Mucosa of stomach (tissue), 1 donor: ENCODE data around the gene NOTUM.

Experiments
- H3K27me3 ChIP-seq: one replicate; pipeline ENCODE4 v1.7.0; 2013; ENCODE audit warnings: mild to moderate bottlenecking, low read length; ENCODE audit not compliant: control insufficient read depth, insufficient read depth
- H3K36me3 ChIP-seq: one replicate; pipeline ENCODE4 v1.7.0; 2013; ENCODE audit warnings: low read length; ENCODE audit not compliant: control insufficient read depth, insufficient read depth
- H3K4me1 ChIP-seq: one replicate; pipeline ENCODE4 v1.7.0; 2013; ENCODE audit warnings: mild to moderate bottlenecking, low read length; ENCODE audit not compliant: control insufficient read depth, insufficient read depth
- H3K4me3 ChIP-seq: one replicate; pipeline ENCODE4 v1.7.0; 2013; ENCODE audit warnings: low read length
- H3K9ac ChIP-seq: one replicate; pipeline ENCODE4 v1.7.0; 2013; ENCODE audit warnings: mild to moderate bottlenecking, low read length, moderate library complexity
- H3K9me3 ChIP-seq: one replicate; pipeline ENCODE4 v1.7.0; 2013; ENCODE audit warnings: mild to moderate bottlenecking, low read length, moderate library complexity; ENCODE audit not compliant: control insufficient read depth
- donor health status: Pancreatic carcinoma.

Gene NOTUM

GRCh38 chr17:82001571-82002056 lies 40.6 kb upstream of the NOTUM start:
- H3K4me3 ChIP-seq, result no peak overlapping the region

GRCh38 chr17:82000803-82001570 lies 40.0 kb upstream of the NOTUM start:
- no peaks in the 10 kb centered on the region for H3K27me3 ChIP-seq
- H3K36me3 ChIP-seq, result no peaks in the 10 kb centered on the region
- H3K4me1 ChIP-seq, result peaks cover 17% of the 10 kb centered on the region
- H3K9ac ChIP-seq, result no peak overlapping the region
- H3K9me3 ChIP-seq, result no peaks in the 10 kb centered on the region
- H3K4me3 ChIP-seq, result no peak overlapping the region

More at GRCh38 chr17:82001571-82002056, 40.6 kb upstream of the NOTUM start:
- no peaks in the 10 kb centered on the region for H3K36me3 ChIP-seq
- H3K9me3 ChIP-seq, result no peaks in the 10 kb centered on the region
- H3K27me3 ChIP-seq, result no peaks in the 10 kb centered on the region
- H3K9ac ChIP-seq, result no peak overlapping the region
- H3K4me1 ChIP-seq, result peaks cover 17% of the 10 kb centered on the region

- Histone ChIP-seq H3K9me3 (no peaks in the 10 kb centered on the region), H3K9ac (no peak overlapping the region), H3K4me1 (peaks cover 18% of the 10 kb centered on the region), H3K4me3 (no peak overlapping the region), H3K27me3 (no peaks in the 10 kb centered on the region), H3K36me3 (no peaks in the 10 kb centered on the region)
Measured at GRCh38 chr17:81999976-82000802, 39.2 kb upstream of the NOTUM start.

GRCh38 chr17:81999587-81999975 lies 38.6 kb upstream of the NOTUM start:
- Histone ChIP-seq H3K27me3 (no peaks in the 10 kb centered on the region), H3K4me1 (peaks cover 25% of the 10 kb centered on the region), H3K9ac (no peak overlapping the region), H3K9me3 (no peaks in the 10 kb centered on the region), H3K4me3 (no peak overlapping the region), H3K36me3 (no peaks in the 10 kb centered on the region)

GRCh38 chr17:81998691-81999438 lies 37.9 kb upstream of the NOTUM start:
- Histone ChIP-seq H3K4me3 (no peak overlapping the region), H3K9me3 (no peaks in the 10 kb centered on the region), H3K27me3 (no peaks in the 10 kb centered on the region), H3K4me1 (peaks cover 32% of the 10 kb centered on the region), H3K36me3 (no peaks in the 10 kb centered on the region), H3K9ac (no peak overlapping the region)

- Histone ChIP-seq H3K9ac (no peak overlapping the region), H3K27me3 (no peaks in the 10 kb centered on the region), H3K4me1 (peaks cover 28% of the 10 kb centered on the region), H3K36me3 (no peaks in the 10 kb centered on the region), H3K9me3 (no peaks in the 10 kb centered on the region), H3K4me3 (no peak overlapping the region)
Measured at GRCh38 chr17:81998212-81998611, 37.2 kb upstream of the NOTUM start.

GRCh38 chr17:81996757-81997441 lies 35.9 kb upstream of the NOTUM start:
- H3K27me3 ChIP-seq, result no peaks in the 10 kb centered on the region
- no peaks in the 10 kb centered on the region for H3K36me3 ChIP-seq
- no peak overlapping the region for H3K9ac ChIP-seq
- H3K4me3 ChIP-seq, result no peak overlapping the region
- peaks cover 40% of the 10 kb centered on the region for H3K4me1 ChIP-seq
- H3K9me3 ChIP-seq, result no peaks in the 10 kb centered on the region

- no peaks in the 10 kb centered on the region for H3K27me3 ChIP-seq
- no peak overlapping the region for H3K9ac ChIP-seq
- H3K9me3 ChIP-seq, result no peaks in the 10 kb centered on the region
- H3K36me3 ChIP-seq, result no peaks in the 10 kb centered on the region
- H3K4me3 ChIP-seq, result no peak overlapping the region
- peaks cover 45% of the 10 kb centered on the region for H3K4me1 ChIP-seq
Measured at GRCh38 chr17:81996232-81996756, 35.3 kb upstream of the NOTUM start.

GRCh38 chr17:81995463-81996231 lies 34.7 kb upstream of the NOTUM start:
- Histone ChIP-seq H3K9me3 (no peaks in the 10 kb centered on the region), H3K4me1 (peaks cover 46% of the 10 kb centered on the region), H3K36me3 (no peaks in the 10 kb centered on the region), H3K4me3 (no peak overlapping the region), H3K27me3 (no peaks in the 10 kb centered on the region), H3K9ac (no peak overlapping the region)

GRCh38 chr17:81994593-81995462 lies 33.8 kb upstream of the NOTUM start:
- Histone ChIP-seq H3K9me3 (no peaks in the 10 kb centered on the region), H3K36me3 (no peaks in the 10 kb centered on the region), H3K4me3 (no peak overlapping the region), H3K27me3 (no peaks in the 10 kb centered on the region), H3K9ac (no peak overlapping the region), H3K4me1 (peaks cover 41% of the 10 kb centered on the region)
